AG04449 (cell line): ENCODE data around the gene L1CAM.

Source experiments
- CTCF ChIA-PET: fragments of 350-600 bp; formaldehyde crosslinking; extraction: SDS; loops from one replicate; lab custom pipeline; 2021; ENCODE audit warnings: antibody characterized with exemption; lab: Yijun Ruan, JAX
- POLR2A ChIA-PET: fragments of 400-600, 350-600 bp; formaldehyde crosslinking; extraction: SDS; loops from one replicate; lab custom pipeline; 2020; ENCODE audit warnings: antibody characterized with exemption, inconsistent platforms; lab: Yijun Ruan, JAX
- DNase-seq: peaks from one replicate; pipeline ENCODE4 v3.0.0-alpha.2; 2010; ENCODE audit warnings: low read depth, low spot score
- H3K4me3 ChIP-seq: 2 replicates; pipeline ENCODE4 v1.5.1; 2011; ENCODE audit warnings: low read depth, mild to moderate bottlenecking, control low read depth, low read length
- CTCF ChIP-seq: IDR thresholded peaks from one replicate; pipeline ENCODE4 v1.5.1; 2011; ENCODE audit warnings: mild to moderate bottlenecking, moderate library complexity, low read length, control low read depth, inconsistent platforms; ENCODE audit not compliant: insufficient read depth; ENCODE audit errors: missing control alignments

L1CAM gene

GRCh38 chrX:153911798-153912197, 25.8 kb upstream of the L1CAM start:
- ChIA-PET CTCF (interaction anchor here (1.0 to 5.1 kb wide), 2 partner anchors 12 to 15 kb away, joined by 3 to 29 read pairs; no protein-coding TSS in a partner anchor), POLR2A (no interaction called here)
- no peak for TF ChIP-seq CTCF
- H3K4me3 ChIP-seq, result no peak overlapping the region
- DNase-seq, result no peak

- TF ChIP-seq CTCF, result no peak
- ChIA-PET POLR2A (no interaction called here), CTCF (interaction anchor here (5.1 kb wide), 1 partner anchor 13 kb away, joined by 29 read pairs; no protein-coding TSS in a partner anchor)
- DNase-seq, result no peak
- no peak overlapping the region for H3K4me3 ChIP-seq
Observed at GRCh38 chrX:153910446-153910845, 24.5 kb upstream of the L1CAM start.

GRCh38 chrX:153909980-153910360, 24.0 kb upstream of the L1CAM start:
- ChIA-PET POLR2A (no interaction called here), CTCF (interaction anchor here (5.1 kb wide), 1 partner anchor 13 kb away, joined by 29 read pairs; no protein-coding TSS in a partner anchor)
- TF ChIP-seq CTCF, result no peak
- no peak for DNase-seq
- no peak overlapping the region for H3K4me3 ChIP-seq

- CTCF ChIA-PET, result interaction anchor here (0.6 to 5.1 kb wide), 2 partner anchors 14 to 17 kb away, joined by 4 to 29 read pairs; partner anchors contain the start of gene ARHGAP4
- H3K4me3 ChIP-seq, result no peak overlapping the region
- POLR2A ChIA-PET, result no interaction called here
- DNase-seq, result no peak
- TF ChIP-seq CTCF, result no peak
Observed at GRCh38 chrX:153909024-153909979, 23.3 kb upstream of the L1CAM start.

GRCh38 chrX:153908219-153908860, 22.4 kb upstream of the L1CAM start:
- ChIA-PET POLR2A (no interaction called here), CTCF (interaction anchor here (5.1 kb wide), 1 partner anchor 15 kb away, joined by 29 read pairs; no protein-coding TSS in a partner anchor)
- TF ChIP-seq CTCF, result no peak
- DNase-seq, result no peak
- H3K4me3 ChIP-seq, result no peak overlapping the region

GRCh38 chrX:153907456-153907855, 21.5 kb upstream of the L1CAM start:
- POLR2A ChIA-PET, result no interaction called here
- H3K4me3 ChIP-seq, result no peak overlapping the region
- CTCF ChIA-PET, result interaction anchor here (0.8 to 1.8 kb wide), 2 partner anchors 11 to 15 kb away, joined by 3 to 7 read pairs; no protein-coding TSS in a partner anchor
- DNase-seq, result no peak
- TF ChIP-seq CTCF, result no peak
